ENCODE measurements around the gene SEC24B.

Gene SEC24B

GRCh38 chr4:109589119-109589518 lies 155.5 kb downstream of the SEC24B start:
- DNase-seq, result no peak

- no peak for DNase-seq
Observed at GRCh38 chr4:109589605-109590004, 156.0 kb downstream of the SEC24B start.

Measured in NCI-H1694 treated with DMSO at 0.1 percent for 48 hours (cell line).